ENCODE measurements around the gene SYNC. TPM values are rescaled to one million over a fixed set of nuclear protein-coding genes. Genes with fewer than 3 reads are reported as not detected.

Gene SYNC
- total RNA-seq, 4 donors from 2014 or later = 2.8 to 16.9 (median 5.8) TPM

GRCh38 chr1:32695098-32695904, 7.3 kb downstream of the SYNC start:
- H3K4me3 ChIP-seq (ENCODE audit: low read depth, poor library complexity, severe bottlenecking) = no peak overlapping the region
- intact Hi-C loops (cut with DNase I; ENCODE audit: low total_unique reads) = no loop called here
- DNase-seq (ENCODE audit: low spot score in 2 of 2) = peak; percentile 72 to 95
- 48 to 59% methylated on average over 17 of the region's 17 CpGs for whole genome bisulfite sequencing, 2 donors
- TF ChIP-seq POLR2A (IDR thresholded peaks at IDR 0.05) = no peak
- TF ChIP-seq, protein P1, sequence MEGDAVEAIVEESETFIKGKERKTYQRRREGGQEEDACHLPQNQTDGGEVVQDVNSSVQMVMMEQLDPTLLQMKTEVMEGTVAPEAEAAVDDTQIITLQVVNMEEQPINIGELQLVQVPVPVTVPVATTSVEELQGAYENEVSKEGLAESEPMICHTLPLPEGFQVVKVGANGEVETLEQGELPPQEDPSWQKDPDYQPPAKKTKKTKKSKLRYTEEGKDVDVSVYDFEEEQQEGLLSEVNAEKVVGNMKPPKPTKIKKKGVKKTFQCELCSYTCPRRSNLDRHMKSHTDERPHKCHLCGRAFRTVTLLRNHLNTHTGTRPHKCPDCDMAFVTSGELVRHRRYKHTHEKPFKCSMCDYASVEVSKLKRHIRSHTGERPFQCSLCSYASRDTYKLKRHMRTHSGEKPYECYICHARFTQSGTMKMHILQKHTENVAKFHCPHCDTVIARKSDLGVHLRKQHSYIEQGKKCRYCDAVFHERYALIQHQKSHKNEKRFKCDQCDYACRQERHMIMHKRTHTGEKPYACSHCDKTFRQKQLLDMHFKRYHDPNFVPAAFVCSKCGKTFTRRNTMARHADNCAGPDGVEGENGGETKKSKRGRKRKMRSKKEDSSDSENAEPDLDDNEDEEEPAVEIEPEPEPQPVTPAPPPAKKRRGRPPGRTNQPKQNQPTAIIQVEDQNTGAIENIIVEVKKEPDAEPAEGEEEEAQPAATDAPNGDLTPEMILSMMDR (IDR thresholded peaks at IDR 0.05) = no peak

DNA sequence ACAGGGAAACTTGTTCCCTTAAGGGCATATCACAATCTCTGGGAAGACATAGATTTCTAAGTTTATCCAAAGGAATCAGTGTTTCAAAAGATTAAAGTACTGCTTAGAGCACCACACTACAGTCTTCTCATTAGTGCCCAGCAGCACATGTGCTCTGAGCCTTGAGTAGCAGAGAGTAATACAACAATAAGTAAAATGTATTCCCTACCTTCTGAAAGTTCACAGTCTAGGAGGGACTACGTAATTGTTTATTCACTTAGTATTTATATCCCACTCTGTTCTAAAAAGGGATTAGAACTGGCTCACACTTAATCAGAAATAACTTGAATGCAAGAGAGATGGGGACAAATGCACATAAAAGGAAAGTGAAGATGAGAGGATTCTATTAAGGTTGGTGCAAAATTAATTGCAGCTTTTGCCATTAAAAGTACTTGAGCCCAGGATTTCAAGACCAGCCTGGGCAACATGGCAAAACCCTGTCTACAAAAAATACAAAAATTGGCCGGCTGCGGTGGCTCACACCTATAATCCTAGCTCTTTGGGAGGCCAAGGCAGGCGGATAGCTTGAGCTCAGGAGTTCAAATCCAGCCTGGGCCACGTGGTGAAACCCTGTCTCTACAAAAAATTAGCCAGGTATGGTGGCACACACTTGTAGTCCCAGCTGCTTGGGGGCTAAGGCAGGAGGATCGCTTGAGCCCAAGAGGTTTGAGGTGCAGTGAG, 9.0 kb downstream of the SYNC start:
- intact Hi-C loops (cut with DNase I; ENCODE audit: low total_unique reads) = no loop called here
- H3K4me3 ChIP-seq (ENCODE audit: low read depth, poor library complexity, severe bottlenecking) = no peak overlapping the region
- peak in 1 of 2 donors; percentile 54 for DNase-seq (ENCODE audit: low spot score in 2 of 2)
- WGBS, 2 donors = 91 to 92% methylated on average over 6 of the region's 6 CpGs
- no peak for TF ChIP-seq POLR2A (IDR thresholded peaks at IDR 0.05)
- TF ChIP-seq, protein P1 (IDR thresholded peaks at IDR 0.05) = no peak

DNA sequence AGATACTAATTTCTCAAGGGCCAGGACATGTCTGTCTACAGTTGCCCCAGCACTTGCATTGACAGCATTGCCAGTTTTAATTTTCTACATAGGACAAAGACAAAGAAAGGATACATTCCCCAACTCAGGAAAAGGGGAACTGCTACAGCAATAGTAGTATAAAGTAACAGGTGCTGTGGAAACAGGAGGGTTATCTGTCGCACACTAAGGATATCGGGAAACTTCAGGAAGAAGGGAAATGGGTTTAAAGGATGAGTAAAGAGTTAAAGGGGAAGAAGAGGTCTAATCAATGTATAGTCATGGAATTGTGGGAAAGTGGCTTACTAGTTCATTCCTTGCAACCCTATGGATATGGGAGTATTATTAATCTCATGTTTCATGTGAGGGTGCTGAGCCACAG, 16.2 kb downstream of the SYNC start:
- no peak for DNase-seq (ENCODE audit: low spot score in 2 of 2)
- WGBS, 2 donors = 96 to 98% methylated on average over 2 of the region's 2 CpGs
- intact Hi-C loops (cut with DNase I; ENCODE audit: low total_unique reads) = no loop called here
- H3K4me3 ChIP-seq (ENCODE audit: low read depth, poor library complexity, severe bottlenecking) = no peak overlapping the region
- TF ChIP-seq, protein P1 (IDR thresholded peaks at IDR 0.05) = no peak
- TF ChIP-seq POLR2A (IDR thresholded peaks at IDR 0.05) = no peak

- TF ChIP-seq, protein P1 (IDR thresholded peaks at IDR 0.05) = no peak
- TF ChIP-seq POLR2A (IDR thresholded peaks at IDR 0.05) = no peak
- no peak for DNase-seq (ENCODE audit: low spot score in 2 of 2)
- no peak overlapping the region for H3K4me3 ChIP-seq (ENCODE audit: low read depth, poor library complexity, severe bottlenecking)
- intact Hi-C loops (cut with DNase I; ENCODE audit: low total_unique reads) = no loop called here
- 72 to 77% methylated on average over 2 of the region's 2 CpGs for WGBS, 2 donors
Observed at GRCh38 chr1:32685498-32685897, 17.1 kb downstream of the SYNC start.

- intact Hi-C loops (cut with DNase I; ENCODE audit: low total_unique reads) = no loop called here
- no peak overlapping the region for H3K4me3 ChIP-seq (ENCODE audit: low read depth, poor library complexity, severe bottlenecking)
- 26 to 32% methylated on average over 2 of the region's 2 CpGs for WGBS, 2 donors
- no peak for TF ChIP-seq POLR2A (IDR thresholded peaks at IDR 0.05)
- TF ChIP-seq, protein P1 (IDR thresholded peaks at IDR 0.05) = no peak
- DNase-seq (ENCODE audit: low spot score in 2 of 2) = peak in 1 of 2 donors; percentile 71
Observed at GRCh38 chr1:32684167-32684811, 18.3 kb downstream of the SYNC start.
